Measurements from ENCODE around the gene SYNDIG1.

Gene SYNDIG1

GRCh38 chr20:24488800-24489175 lies 19.4 kb downstream of the SYNDIG1 start:
- intact Hi-C loops (cut with DNase I) = no loop called here
- peak in 2 of 10 donors; percentile 10 to 70 for DNase-seq

- DNase-seq = no peak
Measured at GRCh38 chr20:24489193-24489592, 19.8 kb downstream of the SYNDIG1 start.

GRCh38 chr20:24489631-24490260 lies 20.3 kb downstream of the SYNDIG1 start:
- intact Hi-C loops (cut with DNase I) = no loop called here
- peak in 3 of 10 donors; percentile 13 to 83 (median 75) for DNase-seq

More at GRCh38 chr20:24489193-24489592, 19.8 kb downstream of the SYNDIG1 start:
- intact Hi-C loops (cut with DNase I) = no loop called here

- DNase-seq = peak in 1 of 10 donors; percentile 8
- intact Hi-C loops (cut with DNase I) = no loop called here
Measured at GRCh38 chr20:24490598-24490997, 21.2 kb downstream of the SYNDIG1 start.

GRCh38 chr20:24491041-24491756 lies 21.8 kb downstream of the SYNDIG1 start:
- DNase-seq = peak in 2 of 10 donors; percentile 10 to 72
- intact Hi-C loops (cut with DNase I) = no loop called here

- DNase-seq = peak in 3 of 10 donors; percentile 15 to 81 (median 78)
- intact Hi-C loops (cut with DNase I) = no loop called here
Measured at GRCh38 chr20:24492031-24492607, 22.7 kb downstream of the SYNDIG1 start.

- no peak for DNase-seq
- intact Hi-C loops (cut with DNase I) = no loop called here
Measured at GRCh38 chr20:24492698-24493097, 23.3 kb downstream of the SYNDIG1 start.

- DNase-seq = peak in 1 of 10 donors; percentile 52
- intact Hi-C loops (cut with DNase I) = no loop called here
Measured at GRCh38 chr20:24493181-24493580, 23.8 kb downstream of the SYNDIG1 start.

GRCh38 chr20:24493661-24494459 lies 24.4 kb downstream of the SYNDIG1 start:
- peak in 3 of 10 donors; percentile 12 to 75 (median 52) for DNase-seq
- intact Hi-C loops (cut with DNase I) = no loop called here

GRCh38 chr20:24494460-24494920 lies 25.1 kb downstream of the SYNDIG1 start:
- intact Hi-C loops (cut with DNase I) = no loop called here
- peak in 1 of 10 donors; percentile 72 for DNase-seq

GRCh38 chr20:24495266-24495665 lies 25.8 kb downstream of the SYNDIG1 start:
- intact Hi-C loops (cut with DNase I) = no loop called here
- peak in 2 of 10 donors; percentile 58 to 73 for DNase-seq

- intact Hi-C loops (cut with DNase I) = no loop called here
- DNase-seq = peak in 2 of 10 donors; percentile 12 to 17
Measured at GRCh38 chr20:24497851-24498250, 28.4 kb downstream of the SYNDIG1 start.

- peak in 1 of 10 donors; percentile 56 for DNase-seq
- intact Hi-C loops (cut with DNase I) = no loop called here
Measured at GRCh38 chr20:24498641-24499040, 29.2 kb downstream of the SYNDIG1 start.

GRCh38 chr20:24499472-24499871 lies 30.0 kb downstream of the SYNDIG1 start:
- intact Hi-C loops (cut with DNase I) = no loop called here

GRCh38 chr20:24501764-24502556 lies 32.5 kb downstream of the SYNDIG1 start:
- intact Hi-C loops (cut with DNase I) = loop anchor here (10.0 kb wide), 2 partner anchors 83 to 133 kb away; no protein-coding TSS in a partner anchor
- DNase-seq = peak; percentile 67 to 97 (median 80)

More at GRCh38 chr20:24499472-24499871, 30.0 kb downstream of the SYNDIG1 start:
- peak in 1 of 10 donors; percentile 46 for DNase-seq

GRCh38 chr20:24502661-24503060 lies 33.2 kb downstream of the SYNDIG1 start:
- intact Hi-C loops (cut with DNase I) = loop anchor here (10.0 kb wide), 2 partner anchors 82 to 132 kb away; no protein-coding TSS in a partner anchor
- peak in 1 of 10 donors; percentile 79 for DNase-seq

- peak in 7 of 10 donors; percentile 45 to 93 (median 62) for DNase-seq
- intact Hi-C loops (cut with DNase I) = loop anchor here (10.0 kb wide), 2 partner anchors 81 to 131 kb away; no protein-coding TSS in a partner anchor
Measured at GRCh38 chr20:24503352-24503931, 34.0 kb downstream of the SYNDIG1 start.

GRCh38 chr20:24504331-24505285 lies 35.2 kb downstream of the SYNDIG1 start:
- intact Hi-C loops (cut with DNase I) = loop anchor here (10.0 kb wide), 2 partner anchors 80 to 130 kb away; no protein-coding TSS in a partner anchor
- peak in 1 of 10 donors; percentile 79 for DNase-seq
